Peyer's patch (tissue), 4 donors: ENCODE data around the gene TSPAN18.

Experiments
- POLR2A ChIP-seq, 2 donors: fragments of 450-650 bp; IDR thresholded peaks; one replicate each; pipeline ENCODE4 v1.5.1; 2017; ENCODE audit warnings: antibody characterized with exemption in 2 of 2, mild to moderate bottlenecking in 2 of 2, moderate library complexity in 2 of 2
- TF ChIP-seq, protein P1 (sequence below), 6 experiments: fragments of 450-650 bp in 4 of 6; fragments of 200-600 bp in 2 of 6; sonication (generic) in 1 of 6; IDR thresholded peaks; one replicate each; pipeline ENCODE4 v1.5.1; 2017 to 2019; ENCODE audit warnings: antibody characterized with exemption in 6 of 6, mild to moderate bottlenecking in 3 of 6, moderate library complexity in 1 of 6

DNA sequence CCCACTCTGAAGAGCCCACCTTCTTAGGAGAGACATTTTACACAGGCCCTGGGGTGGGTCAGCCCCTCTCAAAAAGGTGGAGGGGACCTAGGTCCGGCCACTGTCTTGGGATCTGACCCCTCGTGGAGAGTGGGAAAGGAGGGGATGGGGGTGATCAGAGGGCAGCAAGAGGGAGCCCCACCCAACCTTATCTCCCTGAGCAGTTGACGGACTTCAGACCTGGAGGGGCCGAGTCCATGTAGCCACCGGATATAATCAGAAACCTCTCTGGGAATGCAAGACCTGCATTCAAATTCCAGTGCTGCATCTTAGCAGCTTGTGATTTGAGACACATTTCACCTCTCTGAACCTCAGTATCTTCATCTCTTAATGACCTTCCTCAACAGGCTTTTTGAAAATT lies 179.9 kb downstream of the TSPAN18 start:
- TF ChIP-seq, protein P1, sequence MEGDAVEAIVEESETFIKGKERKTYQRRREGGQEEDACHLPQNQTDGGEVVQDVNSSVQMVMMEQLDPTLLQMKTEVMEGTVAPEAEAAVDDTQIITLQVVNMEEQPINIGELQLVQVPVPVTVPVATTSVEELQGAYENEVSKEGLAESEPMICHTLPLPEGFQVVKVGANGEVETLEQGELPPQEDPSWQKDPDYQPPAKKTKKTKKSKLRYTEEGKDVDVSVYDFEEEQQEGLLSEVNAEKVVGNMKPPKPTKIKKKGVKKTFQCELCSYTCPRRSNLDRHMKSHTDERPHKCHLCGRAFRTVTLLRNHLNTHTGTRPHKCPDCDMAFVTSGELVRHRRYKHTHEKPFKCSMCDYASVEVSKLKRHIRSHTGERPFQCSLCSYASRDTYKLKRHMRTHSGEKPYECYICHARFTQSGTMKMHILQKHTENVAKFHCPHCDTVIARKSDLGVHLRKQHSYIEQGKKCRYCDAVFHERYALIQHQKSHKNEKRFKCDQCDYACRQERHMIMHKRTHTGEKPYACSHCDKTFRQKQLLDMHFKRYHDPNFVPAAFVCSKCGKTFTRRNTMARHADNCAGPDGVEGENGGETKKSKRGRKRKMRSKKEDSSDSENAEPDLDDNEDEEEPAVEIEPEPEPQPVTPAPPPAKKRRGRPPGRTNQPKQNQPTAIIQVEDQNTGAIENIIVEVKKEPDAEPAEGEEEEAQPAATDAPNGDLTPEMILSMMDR (IDR thresholded peaks at IDR 0.05) = no peak
- TF ChIP-seq POLR2A (IDR thresholded peaks at IDR 0.05) = no peak
